Skin of body (tissue), 1 donor: ENCODE results near the gene PCYOX1L. TPM values are rescaled to one million over a fixed set of nuclear protein-coding genes. Genes with fewer than 3 reads are reported as not detected.

ENCODE experiments used
- total RNA-seq: library from RNA; depleted of rRNA; stranded (reverse); fragments of >200 nt; gene quantifications from one replicate; pipeline ENCODE4 v1.2.3, GENCODE V29; 2014

PCYOX1L gene
- total RNA-seq, 1 donor from 2014 or later = 6.5 TPM

Other genes with a start within 250 kb of the PCYOX1L start
- gene ABLIM3, start 216.6 kb upstream of the PCYOX1L start, total RNA-seq = 7.9 TPM
- 20.8 TPM for gene AFAP1L1, start 86.2 kb upstream of the PCYOX1L start, total RNA-seq
- gene GRPEL2, start 12.5 kb upstream of the PCYOX1L start, total RNA-seq = 17.6 TPM
- 5.6 TPM for gene IL17B, start 21.2 kb downstream of the PCYOX1L start, total RNA-seq
- gene CSNK1A1, start 193.4 kb downstream of the PCYOX1L start, total RNA-seq = 235 TPM
- 11.0 TPM for gene ARHGEF37, start 223.5 kb downstream of the PCYOX1L start, total RNA-seq